ENCODE measurements around the gene CD83.

The CD83 gene

DNA sequence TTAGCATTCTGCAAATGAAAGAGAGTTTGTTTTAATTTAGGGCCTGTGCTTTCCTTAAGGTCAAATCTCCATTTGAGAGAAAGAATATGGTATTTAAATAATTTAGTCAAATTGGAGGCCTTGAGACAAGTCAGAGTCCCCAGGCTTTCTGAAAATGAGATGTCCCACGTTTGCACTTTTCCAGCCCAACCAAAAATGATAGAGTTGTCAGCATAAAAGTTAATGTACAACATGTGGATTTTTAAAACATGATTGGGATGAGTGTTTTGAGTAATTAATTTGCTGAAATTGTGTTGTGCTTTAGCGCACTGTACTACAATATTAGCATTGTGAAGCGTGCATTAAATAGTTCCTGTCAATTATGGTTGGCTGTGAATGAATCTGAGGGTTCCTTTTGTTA lies 10.0 kb downstream of the CD83 start:
- no peak for DNase-seq

DNA sequence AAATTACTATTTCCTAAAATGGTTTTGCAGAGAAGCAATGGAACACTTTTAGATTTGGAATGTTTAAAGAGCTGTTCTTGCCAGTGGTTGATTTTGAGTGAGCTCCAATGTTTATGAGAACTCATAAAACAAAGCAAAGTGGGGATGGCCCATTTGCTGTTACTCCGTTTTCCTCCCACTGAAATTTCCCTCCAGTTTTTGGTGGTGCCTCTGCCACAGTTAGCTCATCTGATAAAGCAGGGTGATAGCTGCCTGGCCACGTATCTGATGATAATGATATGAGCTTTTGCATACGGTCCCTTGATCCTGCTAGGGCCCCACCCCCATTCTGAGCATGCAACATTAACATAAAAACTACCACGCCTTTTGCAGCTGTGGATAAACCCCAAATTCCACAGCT lies 10.4 kb downstream of the CD83 start:
- no peak for DNase-seq

DNA sequence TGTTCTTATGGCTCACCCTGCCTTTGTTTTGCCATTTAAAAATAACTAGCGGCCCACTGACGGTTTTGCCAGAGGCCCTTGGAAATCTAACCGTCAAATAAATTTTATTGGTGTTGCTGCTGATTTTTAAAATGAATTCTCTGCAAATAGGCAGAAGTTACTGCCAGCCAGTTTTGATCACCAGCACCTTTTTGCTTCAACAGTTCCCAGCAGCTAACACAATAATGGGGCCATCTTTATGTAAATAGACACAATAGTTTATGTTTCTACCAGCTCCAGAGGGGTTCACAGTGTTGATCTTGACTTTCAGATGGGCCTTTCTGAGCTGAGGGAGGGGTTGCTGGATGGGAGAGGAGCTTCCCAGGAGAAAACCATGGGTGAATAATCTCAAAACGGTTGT lies 11.2 kb downstream of the CD83 start:
- DNase-seq: no peak

DNA sequence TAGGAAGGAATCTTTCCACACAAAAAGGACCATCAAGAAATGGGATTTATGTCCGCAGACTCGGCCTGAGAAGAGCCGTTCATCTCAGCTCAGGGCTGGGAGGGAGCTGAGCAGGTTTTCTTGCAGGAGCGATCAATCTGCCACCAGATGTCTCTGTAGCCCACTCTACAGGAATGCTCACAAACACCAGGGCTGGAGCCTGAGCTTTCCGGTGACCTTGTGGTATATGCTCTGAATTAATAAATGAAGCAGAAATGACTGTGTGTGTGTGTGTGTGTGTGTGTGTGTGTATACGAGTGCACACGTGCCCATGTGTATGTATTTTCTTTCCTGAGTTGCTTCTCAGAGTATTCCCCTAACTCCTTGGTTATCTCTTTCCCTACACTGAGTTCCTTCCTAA lies 12.0 kb downstream of the CD83 start:
- peak; percentile 61 for DNase-seq

DNA sequence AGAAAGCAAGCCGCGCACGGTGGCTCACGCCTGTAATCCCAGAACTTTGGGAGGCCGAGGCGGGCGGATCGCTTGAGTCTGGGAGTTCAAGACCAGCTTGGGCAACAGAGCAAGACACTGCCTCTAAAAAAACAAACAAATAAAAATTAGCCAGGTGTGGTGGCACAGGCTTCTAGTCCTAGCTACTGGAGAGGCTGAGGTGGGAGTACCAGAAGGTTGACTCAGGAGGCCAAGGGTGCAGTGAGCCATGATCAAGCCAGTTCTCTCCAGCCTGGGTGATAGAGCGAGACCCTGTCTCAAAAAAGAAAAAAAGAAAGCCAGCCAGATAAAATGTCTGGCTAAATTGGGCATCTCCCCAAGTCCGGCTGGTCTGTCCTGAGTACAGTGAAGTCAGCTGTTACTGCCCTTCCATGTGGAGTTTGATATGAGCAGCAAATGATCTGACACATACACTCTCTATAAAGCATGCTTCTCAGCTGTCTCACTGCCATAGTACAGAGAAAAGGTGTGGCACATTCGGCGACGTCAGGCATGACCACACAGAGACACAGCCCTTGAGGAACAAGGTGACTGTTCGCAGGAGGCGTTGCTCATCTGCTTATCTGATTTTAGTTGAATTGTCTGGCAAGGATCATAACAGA lies 13.0 kb downstream of the CD83 start:
- no peak for DNase-seq

DNA sequence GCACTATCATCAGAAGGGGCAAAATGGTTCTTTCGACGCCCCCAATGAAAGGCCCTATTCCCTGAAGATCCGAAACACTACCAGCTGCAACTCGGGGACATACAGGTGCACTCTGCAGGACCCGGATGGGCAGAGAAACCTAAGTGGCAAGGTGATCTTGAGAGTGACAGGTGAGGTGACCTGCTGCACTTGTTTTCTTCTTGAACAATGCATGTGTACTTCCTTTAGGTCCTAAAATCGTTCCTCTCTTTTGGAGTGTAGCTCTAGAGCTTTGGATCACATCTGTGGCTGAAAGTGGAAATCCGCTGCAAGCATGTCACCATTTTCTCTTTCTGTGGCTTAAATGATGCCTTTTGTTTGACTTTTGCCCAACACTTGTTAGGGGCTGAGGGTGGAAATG lies 14.0 kb downstream of the CD83 start:
- DNase-seq: no peak

DNA sequence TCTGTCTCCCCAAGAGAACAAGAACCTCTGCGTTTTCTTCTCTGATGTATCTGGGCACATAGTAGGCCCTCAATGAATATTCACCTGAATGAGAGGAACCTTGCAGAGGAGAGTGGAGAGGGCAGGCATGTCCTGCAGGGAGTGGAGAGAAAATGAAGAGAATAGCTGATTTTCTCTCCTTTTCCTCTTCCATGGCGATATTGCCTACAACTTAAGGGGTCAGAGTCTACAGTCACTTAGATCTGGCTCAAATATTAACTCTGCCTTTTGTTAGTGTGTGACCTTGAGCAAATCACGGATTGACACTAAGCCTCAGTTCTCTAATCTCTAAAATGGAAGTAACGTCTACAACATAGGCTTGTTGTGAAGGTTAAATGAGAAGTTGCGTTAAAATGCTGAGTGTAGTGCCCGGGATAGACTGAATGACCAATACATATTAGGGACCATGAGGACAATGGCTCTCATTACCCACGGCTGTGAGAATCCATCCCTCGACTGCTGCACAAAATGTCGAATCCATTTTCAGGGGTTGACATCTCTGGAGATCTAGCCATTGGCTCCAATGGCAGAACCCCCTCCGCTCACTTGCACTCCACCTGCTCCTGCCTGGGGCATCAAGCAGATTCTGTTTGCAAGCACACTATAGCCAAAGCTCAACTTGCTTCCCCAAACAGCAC lies 14.8 kb downstream of the CD83 start:
- DNase-seq: no peak

DNA sequence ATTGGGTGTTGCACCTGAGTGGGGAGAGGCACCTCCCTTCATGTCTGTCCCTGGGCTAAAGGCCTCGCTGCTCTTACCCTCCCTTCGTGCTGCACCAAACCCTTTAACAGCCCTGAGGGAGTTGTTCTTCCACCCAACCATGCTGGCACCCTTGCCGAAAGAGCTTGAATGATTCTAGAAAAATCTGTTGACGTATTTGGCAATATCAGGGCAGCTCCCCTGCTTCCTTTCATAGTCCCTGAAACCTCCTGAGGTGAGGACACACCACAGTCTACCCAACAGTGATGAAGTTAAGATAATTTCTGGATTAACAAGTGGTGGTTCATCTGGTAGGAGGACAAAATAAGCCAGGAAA lies 15.3 kb downstream of the CD83 start:
- DNase-seq: no peak

DNA sequence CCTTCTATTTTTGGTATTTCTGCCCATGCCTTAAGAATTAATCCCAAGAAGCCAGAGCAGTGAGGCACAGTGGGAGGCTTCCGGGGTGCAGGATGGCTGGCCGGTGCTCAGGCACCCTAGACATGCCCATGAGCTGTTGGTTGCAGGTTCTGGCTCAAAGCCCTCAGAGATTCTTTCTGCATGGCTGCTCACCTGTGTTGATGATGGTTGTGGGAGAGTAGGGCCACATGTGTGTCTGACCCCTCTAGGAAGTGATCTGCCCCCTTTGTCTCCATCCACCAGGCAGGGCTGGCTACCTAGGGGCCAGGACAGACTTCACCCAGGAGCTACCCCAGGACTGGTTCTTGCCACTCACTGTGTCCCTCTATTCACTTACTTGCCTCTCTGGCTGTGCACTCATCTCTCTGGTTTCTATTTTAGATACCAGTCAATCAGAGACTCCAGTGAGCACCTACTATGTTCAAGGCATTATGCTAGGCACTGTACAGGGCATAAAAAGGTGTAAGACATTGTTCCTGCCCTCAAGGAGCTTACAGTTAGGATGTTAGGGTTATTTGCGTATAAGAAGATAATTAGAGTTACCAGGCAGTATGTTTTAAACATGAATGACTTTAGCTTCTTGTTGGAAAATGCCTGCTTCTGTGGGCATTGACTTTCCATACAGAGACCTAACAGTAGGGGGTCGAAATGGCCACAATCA lies 16.8 kb downstream of the CD83 start:
- DNase-seq: no peak

DNA sequence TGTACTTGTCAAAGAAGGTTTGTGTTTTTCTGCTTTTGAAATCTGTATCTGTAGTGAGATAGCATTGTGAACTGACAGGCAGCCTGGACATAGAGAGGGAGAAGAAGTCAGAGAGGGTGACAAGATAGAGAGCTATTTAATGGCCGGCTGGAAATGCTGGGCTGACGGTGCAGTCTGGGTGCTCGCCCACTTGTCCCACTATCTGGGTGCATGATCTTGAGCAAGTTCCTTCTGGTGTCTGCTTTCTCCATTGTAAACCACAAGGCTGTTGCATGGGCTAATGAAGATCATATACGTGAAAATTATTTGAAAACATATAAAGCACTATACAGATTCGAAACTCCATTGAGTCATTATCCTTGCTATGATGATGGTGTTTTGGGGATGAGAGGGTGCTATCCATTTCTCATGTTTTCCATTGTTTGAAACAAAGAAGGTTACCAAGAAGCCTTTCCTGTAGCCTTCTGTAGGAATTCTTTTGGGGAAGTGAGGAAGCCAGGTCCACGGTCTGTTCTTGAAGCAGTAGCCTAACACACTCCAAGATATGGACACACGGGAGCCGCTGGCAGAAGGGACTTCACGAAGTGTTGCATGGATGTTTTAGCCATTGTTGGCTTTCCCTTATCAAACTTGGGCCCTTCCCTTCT lies 18.4 kb downstream of the CD83 start:
- no peak for DNase-seq

DNA sequence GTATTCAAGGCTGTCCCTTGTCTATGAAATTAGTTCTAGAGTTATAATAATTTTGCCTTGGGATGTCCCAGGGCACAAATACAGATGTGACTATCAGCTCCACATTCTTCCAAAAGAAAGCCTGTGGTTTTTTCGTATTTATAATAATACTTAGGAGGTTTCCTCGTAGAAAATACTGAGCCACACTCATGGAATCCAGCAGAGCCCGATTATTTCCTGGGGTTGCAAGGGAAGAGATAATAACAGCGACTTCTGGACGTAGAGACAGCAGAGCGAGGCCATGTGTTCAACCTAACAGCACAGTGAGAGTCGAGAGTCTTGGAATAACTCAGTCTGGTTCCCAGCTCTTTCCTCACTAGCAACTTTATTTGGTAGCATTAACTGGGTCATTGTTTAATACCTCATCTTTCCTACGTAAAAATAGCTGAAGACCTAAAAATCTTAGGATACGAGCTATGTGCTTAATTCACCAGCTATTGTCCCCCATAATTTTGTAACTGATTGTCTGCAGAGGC lies 21.2 kb downstream of the CD83 start:
- no peak for DNase-seq

DNA sequence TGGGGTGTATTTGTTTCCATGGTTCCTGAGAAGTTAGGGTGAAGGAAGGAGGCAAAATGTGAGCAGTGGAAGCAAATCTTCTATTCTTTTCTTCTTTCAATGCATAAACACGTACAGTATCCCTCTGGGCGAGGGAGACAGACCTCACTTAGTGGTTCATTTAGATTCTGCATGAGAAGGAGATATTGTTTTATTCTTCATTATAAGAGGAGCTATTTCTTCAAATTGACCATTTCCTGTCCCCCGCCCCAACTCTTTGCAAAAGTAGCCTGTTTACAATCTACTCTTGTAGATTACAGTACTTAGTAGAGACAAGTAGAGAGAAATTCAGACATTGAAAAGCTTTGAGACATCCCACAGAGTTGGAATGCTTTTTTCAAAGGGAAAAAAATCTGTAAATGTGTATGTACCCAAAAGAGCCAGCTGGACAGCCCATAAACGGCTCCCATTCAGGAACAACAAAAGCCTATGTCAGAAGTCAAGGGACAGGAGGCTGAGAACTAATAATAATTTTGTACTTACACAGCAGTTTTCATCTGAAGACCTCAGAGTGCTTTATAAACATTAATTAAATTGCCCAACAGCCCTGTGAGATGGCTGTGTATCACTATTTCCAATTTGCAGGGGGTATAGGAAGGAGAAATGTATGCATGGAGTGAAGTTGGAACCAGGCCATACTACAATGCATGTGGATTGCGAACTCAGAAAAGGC lies 23.9 kb downstream of the CD83 start:
- DNase-seq: no peak

DNA sequence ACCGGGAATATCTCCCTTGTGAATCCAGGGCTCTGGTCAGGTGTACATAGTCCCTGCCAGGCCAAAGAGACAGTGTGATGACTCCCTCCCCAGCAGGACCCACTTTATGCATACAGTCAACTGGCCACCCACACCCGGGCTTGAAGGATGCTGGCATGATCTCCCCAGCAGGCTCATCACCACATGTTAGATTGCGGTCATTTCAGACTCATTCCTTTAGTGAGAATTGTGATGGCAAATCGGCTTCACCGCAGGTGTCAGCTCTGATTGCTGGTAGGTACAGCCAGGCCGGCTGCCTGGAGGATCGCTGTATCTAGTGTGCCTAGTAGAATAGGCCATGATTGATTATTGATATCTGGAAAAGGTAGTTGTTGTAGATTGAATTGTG lies 24.5 kb downstream of the CD83 start:
- DNase-seq: no peak

DNA sequence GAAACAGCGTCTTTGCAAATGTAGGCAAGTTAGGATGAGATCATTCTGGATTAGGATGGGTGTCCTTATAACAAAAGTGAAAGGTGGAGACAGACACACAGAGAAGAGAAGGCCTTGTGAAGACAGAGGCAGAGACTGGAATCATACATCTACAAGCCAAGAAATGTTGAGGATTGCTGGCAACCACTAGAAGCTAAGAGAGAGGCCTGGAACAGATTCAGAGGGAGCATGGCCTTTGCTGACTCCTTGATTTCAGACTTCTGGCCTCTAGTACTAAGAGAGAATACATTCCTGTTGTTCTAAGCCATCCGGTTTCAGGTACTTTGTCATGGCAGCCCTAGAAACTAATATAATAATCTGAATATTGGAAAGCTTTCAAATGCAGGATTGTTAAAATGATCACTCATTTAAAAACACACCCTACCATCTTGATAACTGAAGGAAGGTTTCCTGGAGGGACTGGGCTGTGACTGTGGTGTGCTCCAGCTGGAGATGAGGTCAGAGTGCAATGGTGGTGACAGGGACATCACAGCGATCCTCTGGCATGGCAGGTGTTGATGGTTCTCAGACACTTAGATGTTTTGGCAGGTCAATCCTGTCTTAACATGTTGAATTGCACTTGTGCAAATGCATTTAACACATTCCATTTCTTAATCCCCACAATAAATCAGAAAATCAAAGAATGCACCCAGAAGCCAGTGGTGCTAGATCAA lies 25.1 kb downstream of the CD83 start:
- no peak for DNase-seq

DNA sequence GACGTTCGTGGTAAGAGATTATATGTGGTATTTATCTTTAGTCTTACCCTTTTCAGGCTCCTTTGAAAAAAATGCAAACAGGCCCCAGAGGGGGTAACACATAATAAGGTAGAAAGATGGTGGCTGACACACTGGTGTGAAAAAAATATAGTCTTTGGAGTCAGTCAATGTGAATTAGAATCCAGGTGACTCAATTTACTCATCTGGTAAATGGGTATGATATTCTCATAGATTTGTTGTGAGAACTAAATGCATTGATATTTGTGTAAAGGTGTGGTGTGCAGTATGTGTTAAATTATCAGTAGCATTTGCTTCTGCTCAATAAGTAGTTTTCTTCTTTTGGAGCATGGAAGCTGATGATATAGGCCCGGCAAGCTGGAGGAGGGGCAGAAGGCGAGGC lies 25.7 kb downstream of the CD83 start:
- no peak for DNase-seq

DNA sequence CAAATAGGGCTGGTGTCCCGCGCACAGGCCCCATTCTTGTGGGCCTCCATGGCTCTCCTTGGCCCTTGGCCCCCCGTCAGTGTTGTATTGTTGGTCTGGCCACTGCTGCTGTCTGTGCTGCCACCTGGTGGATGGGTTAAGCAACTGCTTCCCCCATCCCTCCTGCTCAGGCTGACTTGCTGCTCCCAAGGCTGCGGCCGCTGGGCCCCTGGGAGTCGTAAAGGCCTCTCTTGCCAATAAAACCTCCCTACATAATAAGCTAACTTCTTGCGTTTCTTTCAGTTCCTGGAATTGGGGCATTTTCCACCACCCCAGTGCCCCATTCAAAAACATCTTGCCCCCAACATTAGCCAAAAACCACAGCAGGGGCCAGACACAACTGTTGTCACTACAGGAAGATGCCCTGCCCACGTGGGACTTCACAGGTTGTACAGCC lies 27.1 kb downstream of the CD83 start:
- DNase-seq: peak; percentile 78

DNA sequence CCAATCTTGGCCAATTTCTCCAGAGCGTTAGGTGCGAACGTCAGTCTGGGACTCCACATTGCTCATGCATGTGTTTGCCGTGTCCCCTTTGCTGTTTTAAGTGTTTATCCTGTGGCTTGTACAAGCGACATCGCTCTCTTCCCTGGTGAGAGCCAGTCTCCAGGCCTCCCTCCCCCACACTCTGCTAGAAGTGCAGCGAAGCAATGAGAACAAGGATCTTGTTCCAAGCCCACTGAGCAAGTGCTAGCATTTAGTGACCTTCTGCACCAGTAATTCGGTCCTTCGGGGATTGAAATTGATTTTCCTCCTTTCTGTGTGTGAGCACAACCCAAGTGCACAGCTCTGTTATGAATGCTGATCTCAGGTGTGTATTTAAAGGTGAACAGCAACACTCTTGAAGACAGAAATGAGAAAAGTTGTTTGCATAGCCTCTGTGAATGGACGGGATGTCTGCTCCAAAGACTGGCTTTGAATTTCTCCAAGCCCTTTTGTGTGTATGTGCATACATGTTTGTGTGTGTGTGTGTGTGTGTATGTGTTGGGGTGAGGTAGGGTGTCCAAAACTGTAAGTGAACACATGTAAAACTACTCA lies 29.0 kb downstream of the CD83 start:
- no peak for DNase-seq

DNA sequence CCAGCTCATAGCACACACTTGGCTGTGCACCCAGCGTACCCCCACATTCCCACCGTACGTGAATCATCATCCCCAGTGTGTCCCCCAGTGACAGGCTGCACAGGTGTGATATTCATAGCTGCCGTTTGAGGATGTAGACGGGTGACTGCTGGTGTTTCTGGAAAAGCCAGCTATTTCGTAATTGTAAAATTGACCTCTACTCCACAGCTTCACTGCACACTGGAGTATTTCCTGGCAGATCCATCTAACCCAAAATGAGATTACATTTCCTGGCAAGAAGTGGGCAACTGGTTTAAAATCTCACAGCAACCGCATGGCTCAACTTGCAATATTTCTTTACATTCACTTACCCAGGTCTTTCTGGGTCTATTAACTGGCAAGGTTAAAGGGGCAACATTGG lies 30.3 kb downstream of the CD83 start:
- DNase-seq: no peak

DNA sequence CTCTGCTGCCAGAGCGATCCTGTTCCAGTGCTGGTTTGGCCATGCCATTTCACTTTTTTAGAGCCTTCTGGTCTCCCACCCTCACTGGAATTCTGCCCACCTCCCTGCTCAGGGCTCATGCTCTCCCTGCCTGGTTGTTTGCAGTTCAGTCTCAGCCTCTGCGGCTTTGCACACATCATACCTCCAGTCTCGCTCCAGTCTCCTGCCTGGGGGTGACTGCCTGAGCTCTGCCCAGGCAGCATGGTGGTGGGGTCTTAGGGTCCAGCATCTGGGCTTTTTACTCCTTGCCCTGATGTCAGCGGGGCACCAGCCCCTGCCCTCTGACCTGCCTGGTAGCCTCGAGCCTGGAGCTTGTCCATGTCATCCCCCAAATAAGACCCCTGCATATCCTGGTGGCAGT lies 30.9 kb downstream of the CD83 start:
- no peak for DNase-seq

DNA sequence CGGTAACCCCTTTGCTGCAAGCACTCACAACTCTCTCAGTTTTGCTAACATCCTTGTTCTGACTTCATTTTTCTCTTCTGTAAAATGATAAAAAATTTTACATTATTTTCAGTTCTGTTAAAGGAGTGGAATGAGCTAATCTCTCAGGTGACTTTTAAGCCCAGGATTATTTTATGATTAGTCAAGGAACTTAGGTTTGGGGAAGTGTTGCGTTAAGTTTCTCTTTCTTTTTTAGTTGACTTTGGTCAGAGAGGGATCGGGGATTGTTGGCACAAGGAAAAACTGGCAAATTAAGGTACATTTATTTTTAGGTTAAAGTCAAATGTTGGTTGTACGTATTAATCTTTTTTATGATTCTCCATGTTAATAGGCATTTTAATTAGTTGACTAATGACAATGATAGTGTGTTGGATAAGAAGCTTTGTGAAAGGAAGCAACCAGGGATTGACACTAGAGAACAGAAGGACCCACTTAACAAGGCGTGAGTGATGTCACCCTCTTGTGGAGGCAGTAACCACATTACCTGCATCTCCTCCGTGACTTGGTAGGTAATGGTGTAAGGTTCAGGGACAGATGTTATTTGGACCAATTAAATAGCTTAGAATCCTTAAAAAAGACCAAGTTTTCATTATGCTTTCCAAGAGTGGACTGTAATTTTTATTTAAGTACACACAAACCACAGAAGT lies 31.6 kb downstream of the CD83 start:
- no peak for DNase-seq

DNA sequence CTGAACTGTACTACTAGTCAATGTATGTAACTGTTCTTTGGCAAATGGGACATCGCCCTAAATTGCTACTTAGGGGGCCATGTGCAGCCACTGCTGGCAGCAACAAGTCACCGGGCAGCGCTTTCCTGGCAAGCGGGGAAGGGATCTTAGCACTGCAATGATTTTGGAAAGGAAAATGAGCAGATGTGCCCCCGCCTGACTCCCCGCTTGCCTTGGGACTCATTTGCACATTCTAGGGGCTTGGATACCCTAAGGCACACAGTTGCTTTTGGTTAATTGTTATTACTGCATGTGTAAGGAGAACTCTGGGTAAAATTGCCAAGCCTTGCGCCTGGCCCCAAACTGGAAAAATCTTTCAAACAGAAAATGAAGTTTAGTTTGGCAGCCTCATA lies 32.2 kb downstream of the CD83 start:
- DNase-seq: no peak

Measured in RPMI8226 (cell line).